GM06990 (cell line): Measurements from ENCODE around the gene DIRAS1.

Experiments
- DNase-seq: peaks from one replicate; pipeline ENCODE4 v3.0.0-alpha.2; 2011; ENCODE audit not compliant: insufficient read length; ENCODE audit errors: extremely low read depth
- H3K27me3 ChIP-seq: replicated peaks from 2 replicates; pipeline ENCODE4 v1.6.0; 2011; ENCODE audit warnings: low read length; ENCODE audit not compliant: control insufficient read depth, insufficient read depth
- H3K36me3 ChIP-seq: 2 replicates; pipeline ENCODE4 v1.5.1; 2011; ENCODE audit warnings: low read length; ENCODE audit not compliant: control insufficient read depth, insufficient read depth
- H3K4me3 ChIP-seq: replicated peaks from 2 replicates; pipeline ENCODE4 v1.5.1; 2011; ENCODE audit warnings: low read depth, mild to moderate bottlenecking, control low read depth, low read length
- CTCF ChIP-seq: IDR thresholded peaks from 2 replicates; pipeline ENCODE4 v1.5.1; 2011; ENCODE audit warnings: low read length, control low read depth, mild to moderate bottlenecking, inconsistent platforms; ENCODE audit not compliant: insufficient read depth, poor library complexity, severe bottlenecking

Gene DIRAS1

DNA sequence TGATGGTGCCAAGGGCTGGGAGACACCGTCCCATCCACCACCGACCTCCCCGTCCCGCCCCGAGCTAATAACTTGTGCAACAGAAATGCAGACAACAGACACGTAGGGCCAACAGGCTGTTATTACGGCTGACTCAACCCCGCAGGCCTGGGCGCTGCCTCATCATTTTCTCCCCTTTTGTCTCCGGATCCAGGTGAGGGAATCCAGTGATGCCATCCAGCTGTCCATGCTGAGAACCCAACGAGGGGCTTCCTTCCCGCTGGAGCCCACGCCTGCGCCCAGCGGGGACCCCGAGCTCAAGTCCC, 6.4 kb upstream of the DIRAS1 start:
- H3K36me3 ChIP-seq: no peaks in the 10 kb centered on the region; the same call in 1 of the 2 replicates
- no peaks in the 10 kb centered on the region for H3K27me3 ChIP-seq
- H3K4me3 ChIP-seq: no peak overlapping the region
- DNase-seq: no peak
- TF ChIP-seq CTCF: no peak

DNA sequence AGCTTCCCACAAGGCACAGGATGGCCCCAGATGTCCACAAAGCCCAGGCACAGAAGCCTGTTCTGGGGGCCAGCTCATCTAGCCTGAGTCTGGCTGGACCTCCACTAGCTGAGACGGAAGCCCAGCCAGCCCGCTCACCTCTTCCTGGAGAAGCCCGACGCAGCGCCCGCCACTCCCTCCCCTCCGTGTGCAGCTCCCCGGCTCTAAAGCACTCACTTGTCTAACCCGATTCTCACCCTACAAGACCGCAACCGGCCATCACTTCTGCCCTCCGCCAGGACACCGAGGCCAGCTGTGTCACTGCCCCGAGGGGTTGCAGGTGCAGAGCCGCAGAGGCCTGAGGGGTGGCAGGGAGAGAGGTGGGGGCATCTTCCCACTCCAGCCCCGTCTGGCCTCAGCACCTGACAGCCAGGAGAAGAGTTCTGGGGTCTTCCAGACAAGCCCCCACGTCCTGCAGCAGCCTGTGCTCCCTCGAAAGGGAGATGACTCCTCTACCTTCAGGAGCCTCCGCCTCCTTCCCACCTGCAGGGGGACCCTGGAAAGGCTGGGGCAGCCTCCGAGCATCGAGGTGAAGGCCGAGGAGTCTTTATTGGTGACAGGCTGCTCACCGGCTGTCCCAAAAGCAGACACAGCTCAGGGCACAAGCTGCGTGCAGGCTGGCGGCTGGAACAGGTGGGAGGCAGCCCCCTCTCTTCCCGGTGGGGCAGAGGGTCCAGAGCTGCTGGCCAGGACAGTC, 5.9 kb upstream of the DIRAS1 start:
- no peak for TF ChIP-seq CTCF
- Histone ChIP-seq H3K27me3 (no peaks in the 10 kb centered on the region), H3K4me3 (no peak overlapping the region), H3K36me3 (no peaks in the 10 kb centered on the region; the same call in 1 of the 2 replicates)
- DNase-seq: no peak

- TF ChIP-seq CTCF: no peak
- H3K4me3 ChIP-seq: no peak overlapping the region
These were observed 5.1 kb upstream of the DIRAS1 start for GRCh38 chr19:2726160-2726855.

GRCh38 chr19:2724148-2724557, 3.0 kb upstream of the DIRAS1 start:
- no peak for DNase-seq
- H3K4me3 ChIP-seq: no peak overlapping the region
- H3K27me3 ChIP-seq: no peaks in the 10 kb centered on the region; the same call in 1 of the 2 replicates
- TF ChIP-seq CTCF: peak; percentile 23
- no peaks in the 10 kb centered on the region for H3K36me3 ChIP-seq

More at GRCh38 chr19:2726160-2726855, 5.1 kb upstream of the DIRAS1 start:
- Histone ChIP-seq H3K27me3 (no peaks in the 10 kb centered on the region; the same call in 1 of the 2 replicates), H3K36me3 (no peaks in the 10 kb centered on the region; the same call in 1 of the 2 replicates)
- DNase-seq: no peak

GRCh38 chr19:2723747-2724146, 2.6 kb upstream of the DIRAS1 start:
- no peak for TF ChIP-seq CTCF

DNA sequence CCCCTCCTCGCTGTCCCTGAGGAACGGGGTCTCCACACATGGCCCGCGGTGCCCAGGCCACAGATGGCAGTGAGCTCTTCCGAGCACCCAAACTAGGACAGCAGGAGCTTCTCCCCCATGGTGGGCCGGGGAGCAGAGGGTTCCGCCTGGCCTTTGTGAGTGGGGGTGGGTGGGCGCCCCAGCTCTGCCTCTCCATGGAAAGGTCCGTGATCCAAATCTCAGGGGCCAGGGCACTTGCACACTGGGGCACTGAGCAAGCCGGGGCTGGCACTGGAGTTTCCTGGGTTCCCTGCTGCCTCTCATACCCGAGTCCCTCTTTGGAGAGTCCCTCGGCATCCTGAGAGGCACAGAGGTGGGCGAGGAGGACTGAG, 2.2 kb upstream of the DIRAS1 start:
- no peak overlapping the region for H3K4me3 ChIP-seq
- no peaks in the 10 kb centered on the region; the same call in 1 of the 2 replicates for H3K27me3 ChIP-seq
- TF ChIP-seq CTCF: no peak
- DNase-seq: no peak
- no peaks in the 10 kb centered on the region for H3K36me3 ChIP-seq

More at GRCh38 chr19:2723747-2724146, 2.6 kb upstream of the DIRAS1 start:
- H3K36me3 ChIP-seq: no peaks in the 10 kb centered on the region
- DNase-seq: no peak
- H3K27me3 ChIP-seq: no peaks in the 10 kb centered on the region; the same call in 1 of the 2 replicates
- no peak overlapping the region for H3K4me3 ChIP-seq
